Gastroesophageal sphincter (tissue), 3 donors: ENCODE data around the gene ZNF45.

Experiments used
- EP300 ChIP-seq: sonication (generic); formaldehyde crosslinking; IDR thresholded peaks from one replicate; pipeline ENCODE4 v1.6.1; 2017; ENCODE audit warnings: antibody characterized with exemption, mild to moderate bottlenecking
- POLR2A ChIP-seq, 2 donors: fragments of 450-650 bp; IDR thresholded peaks; one replicate each; pipeline ENCODE4 v1.6.1; 2017; ENCODE audit warnings: antibody characterized with exemption in 2 of 2, mild to moderate bottlenecking in 2 of 2, moderate library complexity in 1 of 2
- POLR2AphosphoS5 ChIP-seq: sonication (generic); formaldehyde crosslinking; IDR thresholded peaks from one replicate; pipeline ENCODE4 v1.6.1; 2017; ENCODE audit warnings: antibody characterized with exemption
- TF ChIP-seq, protein P1 (sequence below), 4 experiments: fragments of 200-600 bp in 2 of 4; fragments of 450-650 bp in 2 of 4; sonication (generic) in 1 of 4; IDR thresholded peaks; one replicate each; pipeline ENCODE4 v1.5.1; 2017 to 2019; ENCODE audit warnings: antibody characterized with exemption in 4 of 4, mild to moderate bottlenecking in 2 of 4, moderate library complexity in 2 of 4

DNA sequence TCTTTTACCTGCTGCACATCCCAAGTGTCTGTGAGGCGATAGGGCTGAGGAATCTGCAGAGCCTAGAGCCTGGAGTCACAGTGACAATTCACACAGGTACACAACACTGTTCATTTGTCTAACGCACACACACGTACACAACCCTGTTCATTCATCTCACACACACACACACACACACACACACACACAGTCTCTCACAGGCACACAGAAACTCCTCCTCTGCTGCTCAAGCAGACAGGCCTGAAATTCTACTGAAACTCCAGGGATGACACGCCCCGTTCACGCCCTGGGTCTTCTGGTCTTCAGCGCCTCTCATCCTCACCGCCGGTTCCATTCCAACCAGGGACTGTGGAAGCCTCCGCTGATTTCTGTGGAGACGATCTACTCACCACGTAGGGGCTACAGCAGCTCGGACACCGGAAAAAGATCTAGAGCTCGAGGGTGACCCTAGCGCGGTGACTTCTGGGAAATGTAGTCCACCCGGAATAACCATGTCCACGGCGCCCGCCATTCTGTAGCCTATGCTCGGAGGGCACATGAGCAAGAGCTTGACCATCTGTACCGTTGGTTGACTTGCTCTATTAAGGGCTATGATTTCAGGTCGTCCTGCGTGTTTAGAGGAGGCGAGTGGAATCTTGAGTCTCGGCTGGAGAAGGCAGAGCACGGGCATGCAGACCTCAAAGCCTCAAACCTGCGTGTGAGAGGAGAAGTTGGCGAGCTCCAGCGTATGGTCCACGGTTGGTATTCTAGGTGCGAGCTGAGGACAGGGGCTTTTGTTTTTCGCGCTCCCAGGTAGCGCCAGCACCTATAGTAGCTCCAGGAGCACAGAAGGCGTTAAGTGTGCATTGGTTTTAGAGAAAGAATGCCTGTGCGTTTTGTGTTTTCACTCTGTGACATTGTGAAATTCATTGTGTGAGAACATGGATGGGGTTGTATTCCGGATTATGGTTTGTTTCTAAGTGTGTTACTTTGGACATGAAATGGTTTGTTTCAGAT, 33.4 kb downstream of the ZNF45 start:
- TF ChIP-seq, protein P1, sequence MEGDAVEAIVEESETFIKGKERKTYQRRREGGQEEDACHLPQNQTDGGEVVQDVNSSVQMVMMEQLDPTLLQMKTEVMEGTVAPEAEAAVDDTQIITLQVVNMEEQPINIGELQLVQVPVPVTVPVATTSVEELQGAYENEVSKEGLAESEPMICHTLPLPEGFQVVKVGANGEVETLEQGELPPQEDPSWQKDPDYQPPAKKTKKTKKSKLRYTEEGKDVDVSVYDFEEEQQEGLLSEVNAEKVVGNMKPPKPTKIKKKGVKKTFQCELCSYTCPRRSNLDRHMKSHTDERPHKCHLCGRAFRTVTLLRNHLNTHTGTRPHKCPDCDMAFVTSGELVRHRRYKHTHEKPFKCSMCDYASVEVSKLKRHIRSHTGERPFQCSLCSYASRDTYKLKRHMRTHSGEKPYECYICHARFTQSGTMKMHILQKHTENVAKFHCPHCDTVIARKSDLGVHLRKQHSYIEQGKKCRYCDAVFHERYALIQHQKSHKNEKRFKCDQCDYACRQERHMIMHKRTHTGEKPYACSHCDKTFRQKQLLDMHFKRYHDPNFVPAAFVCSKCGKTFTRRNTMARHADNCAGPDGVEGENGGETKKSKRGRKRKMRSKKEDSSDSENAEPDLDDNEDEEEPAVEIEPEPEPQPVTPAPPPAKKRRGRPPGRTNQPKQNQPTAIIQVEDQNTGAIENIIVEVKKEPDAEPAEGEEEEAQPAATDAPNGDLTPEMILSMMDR (IDR thresholded peaks at IDR 0.05): no peak
- TF ChIP-seq EP300 (no peak), POLR2AphosphoS5 (no peak), POLR2A (IDR thresholded peaks at IDR 0.05) (no peak)
